Endometrial microvascular endothelial cells (primary cell): Measurements from ENCODE around the gene ALDH4A1. TPM values are rescaled to one million over a fixed set of nuclear protein-coding genes. Genes with fewer than 3 reads are reported as not detected.

Source experiments
- in situ Hi-C: cut with HindIII; loops from 2 replicates; pipeline ENCODE4 v1.10.0; 2017; ENCODE audit warnings: low sequenced_read_pairs, low pct_unique_long_range_greater_than_20kb; ENCODE audit errors: inconsistent ontology term
- total RNA-seq: library from RNA; depleted of rRNA; stranded (reverse); fragments of >200 nt; gene quantifications from one replicate; pipeline ENCODE4 v1.2.3, GENCODE V29; 2015; ENCODE audit errors: inconsistent ontology term

ALDH4A1 gene, protein sequence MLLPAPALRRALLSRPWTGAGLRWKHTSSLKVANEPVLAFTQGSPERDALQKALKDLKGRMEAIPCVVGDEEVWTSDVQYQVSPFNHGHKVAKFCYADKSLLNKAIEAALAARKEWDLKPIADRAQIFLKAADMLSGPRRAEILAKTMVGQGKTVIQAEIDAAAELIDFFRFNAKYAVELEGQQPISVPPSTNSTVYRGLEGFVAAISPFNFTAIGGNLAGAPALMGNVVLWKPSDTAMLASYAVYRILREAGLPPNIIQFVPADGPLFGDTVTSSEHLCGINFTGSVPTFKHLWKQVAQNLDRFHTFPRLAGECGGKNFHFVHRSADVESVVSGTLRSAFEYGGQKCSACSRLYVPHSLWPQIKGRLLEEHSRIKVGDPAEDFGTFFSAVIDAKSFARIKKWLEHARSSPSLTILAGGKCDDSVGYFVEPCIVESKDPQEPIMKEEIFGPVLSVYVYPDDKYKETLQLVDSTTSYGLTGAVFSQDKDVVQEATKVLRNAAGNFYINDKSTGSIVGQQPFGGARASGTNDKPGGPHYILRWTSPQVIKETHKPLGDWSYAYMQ
- total RNA-seq = 16.9 TPM

DNA sequence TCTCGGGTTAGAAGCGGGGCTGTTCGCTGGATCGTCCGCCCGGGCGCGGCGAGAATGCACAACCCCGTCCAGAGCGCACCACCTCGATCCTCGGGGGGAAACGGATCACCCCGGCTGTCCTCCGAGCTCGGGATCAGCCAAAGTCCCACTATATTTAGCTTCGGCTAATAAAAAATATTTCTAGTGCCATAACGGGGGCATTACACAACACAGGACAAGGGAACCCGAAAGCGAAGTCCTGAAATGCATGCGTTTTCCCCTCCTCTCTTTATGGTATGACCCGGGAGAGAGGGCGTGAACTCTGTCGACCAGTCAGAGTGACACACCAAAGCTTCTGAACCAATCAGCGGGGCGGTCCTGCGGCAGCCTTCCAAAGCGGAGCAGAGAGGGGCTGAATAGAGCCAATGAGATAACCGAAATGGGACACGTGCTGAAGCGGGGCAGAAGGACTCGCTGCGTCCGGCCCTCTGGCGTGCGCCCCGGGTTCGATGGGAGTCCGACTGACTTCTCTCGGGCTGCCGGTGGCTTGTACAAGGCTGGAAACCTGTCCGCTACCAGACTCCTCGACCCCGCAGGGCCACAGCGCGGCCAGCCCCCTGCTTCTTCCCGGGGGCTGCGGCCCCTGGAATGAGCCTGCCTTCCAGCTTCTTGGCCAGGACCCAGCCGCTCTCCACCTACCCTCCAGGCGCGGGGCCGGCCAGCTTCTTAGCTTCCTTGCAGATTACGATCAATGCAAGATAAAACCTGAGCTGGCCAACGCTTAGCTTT, at the start of gene ALDH4A1:
ALDH4A1 (minus strand) TSS at position 33 of the 768 bp plus-strand sequence; CDS start at position 1, 32 bp downstream.
- in situ Hi-C loops = no loop called here

DNA sequence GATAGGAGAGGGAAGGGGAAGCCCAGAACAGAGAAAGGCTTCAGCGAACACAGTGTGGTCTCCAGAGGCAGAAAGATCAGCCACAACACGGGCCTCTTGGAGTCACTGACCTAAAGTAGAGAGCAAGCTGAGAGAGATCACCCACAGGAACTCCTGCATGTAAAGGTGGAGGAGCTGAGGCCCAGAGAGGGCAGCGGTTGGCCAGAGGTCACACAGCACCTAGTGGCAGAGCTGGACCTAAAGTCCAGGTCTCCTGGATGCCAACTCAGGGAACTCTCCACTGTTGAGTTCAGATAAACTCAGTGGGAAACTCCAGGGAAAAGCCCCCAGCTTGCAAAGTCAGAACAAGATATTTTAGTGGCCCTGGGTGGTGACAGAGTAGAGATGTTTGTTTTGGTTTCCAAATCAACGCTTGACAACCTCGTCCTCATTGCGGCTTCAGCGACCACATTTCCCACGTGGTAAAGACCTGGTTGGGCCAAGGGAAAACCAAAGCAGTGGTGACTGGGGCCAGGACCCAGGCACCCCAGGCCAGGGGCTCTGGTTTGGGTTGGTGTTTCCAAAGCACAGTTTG, 49.5 kb upstream of the ALDH4A1 start:
- in situ Hi-C loops = no loop called here

DNA sequence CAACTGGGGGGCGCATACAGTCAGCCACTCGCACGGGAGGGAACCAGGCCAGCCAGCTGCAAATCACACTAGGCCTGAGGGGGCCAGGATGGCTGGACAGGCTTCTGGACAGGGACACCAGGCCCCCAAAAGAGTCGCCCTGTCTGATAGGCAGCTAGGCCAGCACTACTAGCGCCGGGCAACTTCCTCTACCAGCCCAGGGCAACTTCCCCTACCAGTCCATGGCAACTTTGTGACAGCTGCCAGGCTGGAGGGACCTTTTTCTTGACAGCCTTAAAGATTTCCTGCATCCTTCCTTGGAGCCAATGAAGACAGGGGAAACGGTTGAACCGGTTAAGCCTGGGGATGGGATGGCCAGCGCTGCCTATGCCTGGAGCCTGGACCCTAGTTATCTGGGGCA, 49.1 kb upstream of the ALDH4A1 start:
- in situ Hi-C loops = no loop called here

DNA sequence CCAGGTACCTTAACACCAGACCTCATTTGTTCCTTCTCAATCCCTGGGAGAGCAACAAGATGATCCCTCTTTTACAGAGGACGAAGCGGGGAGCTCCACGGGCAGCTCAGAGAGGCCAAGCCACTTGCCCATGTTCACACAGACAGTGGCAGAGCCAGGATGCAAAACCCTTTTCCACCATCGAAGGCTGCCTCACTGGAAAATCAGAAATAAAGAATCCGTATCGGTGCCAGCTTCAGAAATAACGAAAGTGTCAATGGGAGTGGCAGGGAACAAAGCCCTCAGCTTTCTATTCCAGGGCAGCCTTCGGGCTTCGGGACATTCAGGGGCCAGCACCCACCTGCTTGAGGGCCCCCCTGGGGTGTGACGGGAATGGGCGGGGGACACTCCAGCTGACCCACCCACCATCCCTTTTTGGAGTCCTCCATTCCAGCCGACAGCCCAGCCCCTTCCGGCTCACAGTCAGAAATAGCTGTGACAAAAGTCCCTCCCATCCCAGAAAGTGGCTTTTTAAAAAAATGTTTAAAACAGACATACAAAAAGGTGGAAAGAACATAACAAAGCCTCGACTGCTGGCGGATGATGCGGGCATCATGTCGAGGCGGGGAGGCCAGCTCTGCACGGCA, 48.2 kb upstream of the ALDH4A1 start:
- in situ Hi-C loops = no loop called here

DNA sequence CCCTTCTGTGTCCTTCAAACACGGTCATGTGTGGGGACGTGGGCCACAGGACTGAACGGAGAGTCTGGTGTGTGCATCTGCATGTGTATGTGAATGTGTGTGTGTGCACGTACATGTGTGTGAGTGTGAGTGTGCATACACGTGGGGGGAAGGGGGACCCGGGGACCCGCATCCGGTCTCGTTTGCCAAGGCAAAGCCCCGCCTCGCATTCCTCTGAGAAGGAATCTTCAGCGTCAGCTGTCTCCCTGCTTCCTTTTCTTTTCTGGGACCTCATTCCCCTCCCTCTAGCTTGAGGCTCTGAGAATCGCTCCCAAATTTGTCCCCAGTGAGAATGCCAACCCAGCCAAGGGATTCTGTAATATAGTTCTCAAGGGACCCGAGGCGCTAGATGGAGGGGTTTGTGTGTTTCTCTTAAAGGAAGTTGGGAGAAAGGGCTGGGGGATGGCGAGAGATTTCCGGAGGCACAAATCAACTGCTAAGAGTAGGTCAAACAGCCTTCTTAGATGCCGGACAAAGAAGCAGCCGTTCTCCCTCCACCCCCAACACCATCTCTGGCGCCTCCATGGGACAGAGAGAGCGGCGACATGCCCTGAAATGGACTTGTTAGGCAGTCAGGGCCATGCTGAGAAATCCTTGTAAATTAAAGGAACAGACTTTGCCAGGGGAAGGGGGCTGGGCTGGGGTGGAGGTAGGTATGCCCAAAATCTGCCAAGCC, 47.5 kb upstream of the ALDH4A1 start:
- in situ Hi-C loops = no loop called here

DNA sequence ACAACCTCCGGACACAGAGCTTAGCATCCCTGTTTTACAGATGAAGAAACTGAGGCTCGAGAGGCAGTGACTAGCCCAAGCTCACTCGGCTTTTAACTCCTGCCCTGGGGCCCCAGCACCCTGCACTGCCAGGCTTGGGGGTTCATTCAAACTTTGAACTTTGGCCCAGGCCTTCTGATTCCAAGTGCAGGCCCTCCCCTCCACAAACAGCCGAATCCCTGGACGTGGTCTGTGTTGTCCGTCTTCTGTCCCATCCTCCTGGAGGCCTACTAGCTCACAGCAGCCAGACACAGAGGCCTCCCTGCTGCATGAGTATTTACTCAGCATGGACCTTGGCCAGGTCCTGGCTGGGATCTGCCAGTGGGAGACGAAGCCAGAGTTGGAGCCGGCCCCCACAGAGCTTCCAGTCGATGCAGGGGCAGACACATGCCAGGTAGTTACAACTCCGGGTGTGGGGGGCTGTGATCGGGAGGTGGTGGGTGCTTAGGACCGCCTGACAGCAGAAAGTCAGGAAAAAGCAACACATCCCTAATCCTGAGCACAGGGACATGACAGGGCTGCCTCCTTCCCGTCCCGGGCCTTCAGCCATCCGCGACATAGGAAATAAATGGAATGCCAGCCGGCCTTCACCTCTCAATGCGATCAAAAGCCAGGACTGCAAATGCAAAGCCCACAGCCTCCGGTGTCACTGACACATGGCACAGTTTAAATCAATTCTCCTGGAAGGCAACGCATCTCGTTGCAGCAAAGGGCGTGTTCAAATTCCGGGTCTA, 46.7 kb upstream of the ALDH4A1 start:
- in situ Hi-C loops = no loop called here

DNA sequence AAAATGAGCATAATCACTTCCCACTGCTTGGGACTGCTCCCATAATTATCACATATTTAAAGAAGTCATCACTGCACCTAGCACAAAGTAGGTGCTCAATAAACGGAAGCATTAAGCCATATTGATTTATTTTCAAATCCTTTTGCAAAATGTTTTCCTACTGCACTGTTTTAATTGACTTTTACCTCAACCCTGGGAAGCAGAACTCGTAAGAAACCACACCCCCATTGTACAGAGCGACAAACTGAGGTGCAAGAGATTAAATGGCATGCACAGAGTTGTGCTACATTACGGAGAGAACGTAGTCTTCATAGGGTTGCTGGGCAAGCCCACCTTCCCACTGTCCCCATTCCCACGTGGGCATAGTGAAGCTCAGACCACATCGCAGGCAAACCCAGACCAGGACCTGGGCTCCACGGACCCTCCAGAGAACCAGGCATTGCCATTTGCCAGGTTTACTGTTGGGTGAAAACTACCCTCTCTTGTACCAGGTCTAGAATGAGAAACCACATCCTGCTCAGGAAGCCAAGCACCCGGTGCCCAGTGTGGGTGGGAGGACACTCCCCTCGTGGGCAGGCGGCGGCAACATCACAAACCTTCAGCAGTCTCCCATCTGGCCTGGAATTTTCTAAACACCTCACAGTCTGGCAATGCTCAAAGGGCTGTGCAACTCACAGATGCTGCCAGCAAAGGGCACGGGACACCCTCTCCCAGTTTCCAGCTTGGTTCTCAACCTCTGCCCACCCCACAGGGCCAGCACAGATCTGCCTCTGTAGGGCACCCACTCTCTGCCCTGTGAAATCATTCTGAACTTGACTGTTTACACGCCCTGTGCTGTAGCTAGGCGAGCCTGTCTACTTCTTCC, 45.9 kb upstream of the ALDH4A1 start:
- in situ Hi-C loops = no loop called here

DNA sequence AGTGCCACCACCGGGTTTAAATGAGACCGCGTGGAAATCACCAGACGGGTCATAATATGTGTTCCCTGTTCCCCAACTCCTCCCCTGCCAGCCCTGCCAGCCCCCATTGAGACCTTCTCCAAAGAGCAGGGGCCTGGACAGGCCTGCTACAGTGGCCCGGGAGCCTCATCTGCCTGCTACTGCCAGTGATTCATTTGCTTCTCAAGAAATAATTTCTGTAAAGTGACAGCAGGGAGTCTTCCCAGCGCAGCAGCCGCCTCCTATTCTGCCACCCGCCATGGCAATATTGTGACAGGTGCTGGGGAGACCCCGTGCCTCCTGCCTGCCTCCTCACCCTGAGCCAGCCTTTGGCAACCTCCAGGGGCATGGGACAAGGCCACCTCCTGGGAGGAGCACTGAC, 45.2 kb upstream of the ALDH4A1 start:
- in situ Hi-C loops = no loop called here

DNA sequence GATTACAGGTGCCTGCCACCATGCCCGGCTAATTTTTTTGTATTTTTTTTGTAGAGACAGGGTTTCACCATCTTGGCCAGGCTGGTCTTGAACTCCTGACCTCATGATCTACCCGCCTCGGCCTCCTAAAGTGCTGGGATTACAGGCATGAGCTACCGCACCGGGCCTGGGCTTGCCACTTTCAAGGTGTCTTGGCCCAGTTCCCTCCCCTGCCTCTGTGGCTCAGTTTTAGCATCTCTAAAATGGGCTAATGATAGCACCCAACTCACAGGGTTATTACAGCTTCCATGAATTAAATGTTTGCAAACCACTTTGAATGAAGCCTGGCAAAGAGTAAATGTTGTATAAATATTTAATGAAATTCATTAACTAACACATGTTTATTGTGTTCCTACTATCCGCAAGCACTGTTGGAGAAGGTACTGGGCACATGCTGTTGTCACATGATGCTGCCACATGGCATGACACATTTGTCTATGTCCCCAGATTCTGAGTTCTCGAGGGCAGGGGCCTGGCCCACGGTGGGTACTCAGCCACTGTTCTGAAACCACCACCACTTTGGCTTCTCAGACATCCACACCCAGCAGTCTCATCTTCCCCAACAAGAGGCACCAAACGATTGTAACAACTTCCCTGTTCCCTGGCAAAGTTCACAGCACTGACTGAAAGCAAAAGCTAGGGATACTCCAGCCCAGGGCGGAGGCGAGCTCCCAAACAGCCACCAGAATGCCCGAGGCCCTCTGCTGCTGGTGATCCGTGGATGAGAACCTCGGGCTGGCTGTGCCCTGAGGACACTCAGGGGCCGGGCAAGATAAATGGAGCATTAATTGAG, 44.4 kb upstream of the ALDH4A1 start:
- in situ Hi-C loops = no loop called here

DNA sequence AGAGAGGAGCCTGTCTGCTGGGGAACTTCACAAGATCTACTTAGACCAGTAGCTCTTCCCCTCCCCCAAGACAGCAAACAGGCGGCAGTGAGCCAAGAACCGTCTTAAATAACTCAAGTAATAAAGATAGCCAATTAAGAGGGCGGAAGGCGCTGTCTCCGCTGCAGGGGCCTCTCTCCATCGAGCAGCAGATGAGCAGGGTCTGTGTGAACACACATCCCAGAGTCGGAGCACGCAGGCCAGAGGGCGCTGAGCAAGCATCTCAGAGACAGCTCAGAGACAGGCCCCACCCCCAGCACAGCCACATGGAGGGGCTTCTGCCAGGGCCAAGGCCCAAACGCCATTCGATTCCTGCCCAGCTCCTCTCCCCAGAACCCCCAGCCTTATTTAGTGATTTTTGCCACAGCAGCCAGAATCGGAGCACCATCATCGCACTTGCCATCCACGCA, 43.1 kb upstream of the ALDH4A1 start:
- in situ Hi-C loops = no loop called here

DNA sequence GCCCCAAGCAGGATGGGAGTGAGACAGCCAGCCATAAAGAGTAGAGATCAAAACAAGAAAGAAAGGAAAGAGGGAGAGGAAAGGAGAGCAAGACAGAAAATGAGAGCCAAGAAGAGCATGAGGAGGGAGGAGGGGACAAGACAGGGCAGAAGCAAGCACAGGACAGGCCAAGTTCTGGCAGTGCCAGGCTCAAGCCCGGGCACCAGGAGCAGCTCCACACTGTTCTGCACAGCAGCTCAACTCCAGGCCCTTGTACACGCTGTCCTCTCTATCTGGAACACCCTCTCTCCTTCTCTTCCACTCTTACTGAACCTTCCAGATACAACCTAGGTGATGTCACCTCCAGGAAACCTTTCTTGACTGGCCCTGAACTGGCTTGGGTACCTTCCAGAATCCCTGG, 42.5 kb upstream of the ALDH4A1 start:
- in situ Hi-C loops = no loop called here

DNA sequence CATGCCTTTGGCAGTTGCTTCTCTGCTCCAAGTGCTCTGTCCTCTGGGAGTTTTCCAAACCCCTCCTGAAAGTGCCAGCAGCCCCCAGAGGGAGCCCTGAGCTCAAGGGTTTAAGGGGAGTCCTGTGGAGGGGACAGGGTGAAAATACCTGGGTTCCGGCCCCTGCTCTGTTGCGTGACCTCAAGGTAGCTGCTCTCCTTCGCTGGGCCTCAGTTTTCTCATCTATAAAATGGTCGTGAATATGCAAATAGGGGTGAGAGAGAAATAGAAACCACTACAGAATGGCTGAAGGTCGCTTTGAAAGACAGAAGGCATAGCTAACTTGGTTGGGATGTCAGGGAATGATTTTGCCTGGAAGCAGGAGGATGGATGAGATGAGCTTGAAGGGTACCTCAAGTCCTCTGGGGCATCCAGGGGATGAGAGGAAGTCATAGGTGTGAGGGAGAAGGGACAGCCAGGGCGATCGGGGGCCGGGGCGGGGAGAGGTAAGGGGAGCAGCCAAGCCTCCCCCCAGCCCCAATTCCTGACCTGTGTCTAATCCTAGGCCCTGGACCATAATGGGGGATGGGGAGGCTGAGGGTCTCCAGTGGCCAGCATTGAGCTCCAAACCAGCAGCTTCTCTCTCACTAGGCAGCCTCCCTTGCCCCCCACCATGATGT, 41.7 kb upstream of the ALDH4A1 start:
- in situ Hi-C loops = no loop called here

DNA sequence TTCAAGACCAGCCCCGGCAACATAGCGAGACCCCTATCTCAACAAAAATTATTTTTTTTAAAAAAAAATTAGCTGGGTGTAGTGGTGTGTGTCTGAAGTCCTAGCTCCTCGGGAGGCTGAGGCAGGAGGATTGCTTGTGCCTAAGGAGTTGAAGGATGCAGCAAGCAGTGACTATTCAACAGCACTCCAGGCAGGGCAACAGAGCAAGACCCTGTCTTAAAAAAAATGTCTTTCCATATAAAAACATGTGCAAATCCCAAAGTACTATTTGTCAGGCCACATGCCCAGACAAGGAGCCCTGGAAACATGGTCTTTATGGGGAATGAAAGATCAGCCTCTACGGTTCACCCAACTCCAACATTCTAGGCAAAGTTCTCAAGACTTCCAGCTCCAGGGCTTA, 40.8 kb upstream of the ALDH4A1 start:
- in situ Hi-C loops = no loop called here

DNA sequence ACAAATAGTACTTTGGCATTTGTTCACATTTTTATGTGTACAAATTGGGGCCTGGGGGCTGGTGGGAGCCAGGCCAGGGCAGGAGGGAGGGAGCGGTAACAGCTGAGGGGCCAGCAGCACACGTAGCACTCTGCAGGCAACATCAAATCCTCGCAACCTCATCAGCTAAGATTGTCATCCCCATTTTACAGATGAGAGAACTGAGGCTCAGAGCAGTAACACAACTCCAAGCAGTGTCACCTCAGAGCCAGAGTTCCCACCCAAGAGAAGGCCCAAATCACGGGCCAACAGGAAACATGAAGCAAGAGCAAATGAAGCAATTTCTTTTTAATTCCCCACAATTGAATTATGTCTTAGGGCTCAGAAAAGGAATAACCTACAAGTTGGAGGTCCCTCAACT, 40.0 kb upstream of the ALDH4A1 start:
- in situ Hi-C loops = no loop called here

DNA sequence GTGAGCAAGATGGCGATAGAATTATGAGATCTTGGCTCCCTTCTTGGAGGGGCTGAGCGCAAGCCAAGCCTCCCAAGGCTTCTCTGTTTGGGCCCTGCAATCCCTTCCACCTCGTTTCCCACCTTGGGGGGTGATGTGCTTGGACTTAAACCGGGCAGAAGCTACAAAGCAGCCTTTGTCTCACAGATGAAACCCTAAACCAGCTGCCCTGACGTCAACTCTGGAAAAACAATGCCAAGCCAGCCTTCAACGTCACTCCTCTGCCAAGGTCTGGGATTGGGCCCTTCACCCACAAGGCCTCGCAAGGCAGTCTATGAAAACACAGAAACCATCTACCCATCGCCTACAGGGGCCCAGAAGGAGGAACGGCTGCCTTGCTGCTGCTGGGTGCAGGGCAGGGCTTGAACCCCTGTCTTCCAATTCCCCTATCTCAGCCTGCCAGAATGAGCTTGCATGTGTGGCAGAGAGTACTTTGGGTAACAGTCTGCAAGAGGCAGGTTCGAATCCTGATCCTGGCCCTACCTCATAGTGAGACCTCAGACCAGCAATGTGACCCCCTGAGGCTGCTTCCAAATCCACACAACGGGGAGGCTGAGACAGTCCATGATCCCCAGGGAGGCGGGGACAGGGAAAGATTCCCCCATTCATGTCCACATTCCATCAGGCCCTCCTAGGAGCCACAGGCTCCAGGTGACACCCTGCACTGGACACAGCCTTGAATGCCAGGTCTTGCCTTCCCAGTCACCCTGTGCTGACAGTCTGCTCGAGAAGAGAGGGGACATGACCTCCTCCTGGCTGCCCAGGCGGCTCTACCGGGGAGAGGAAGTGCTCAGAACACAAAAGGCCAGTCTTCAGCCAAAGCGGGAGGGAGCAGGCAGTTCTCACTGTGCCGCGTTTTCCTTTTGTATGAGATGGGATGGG, 39.1 kb upstream of the ALDH4A1 start:
- in situ Hi-C loops = no loop called here
